GM23248 (cell line): ENCODE measurements around the gene RMC1. TPM values are rescaled to one million over a fixed set of nuclear protein-coding genes. Genes with fewer than 3 reads are reported as not detected.
"Not testable (repeated sequence)": the region's sequence is repeated elsewhere in the genome, so short reads cannot be mapped to it uniquely, and the experiment has no call there.

Experiments
- DNase-seq: peaks from one replicate; pipeline ENCODE4 v3.0.0-alpha.2; 2015
- H2AFZ ChIP-seq: fragments of 200-600 bp; sonication (generic); 2 replicates; pipeline ENCODE4 v1.6.1; 2016; ENCODE audit warnings: antibody characterized with exemption
- H3F3A ChIP-seq: fragments of 200-600 bp; sonication (generic); 2 replicates; pipeline ENCODE4 v1.6.1; 2016; ENCODE audit warnings: mild to moderate bottlenecking, antibody characterized with exemption, mixed run types; ENCODE audit not compliant: insufficient read depth
- H3K27ac ChIP-seq: fragments of 200-600 bp; sonication (generic); 2 replicates; pipeline ENCODE4 v1.5.1; 2016; ENCODE audit warnings: mild to moderate bottlenecking
- H3K27me3 ChIP-seq: fragments of 200-600 bp; sonication (generic); replicated peaks from 2 replicates; pipeline ENCODE4 v1.6.1; 2016; ENCODE audit warnings: mild to moderate bottlenecking; ENCODE audit not compliant: insufficient read depth
- H3K36me3 ChIP-seq: fragments of 200-600 bp; sonication (generic); 2 replicates; pipeline ENCODE4 v1.6.1; 2016; ENCODE audit warnings: low read depth, mild to moderate bottlenecking
- H3K4me1 ChIP-seq: fragments of 200-600 bp; sonication (generic); 2 replicates; pipeline ENCODE4 v1.6.1; 2016; ENCODE audit warnings: mild to moderate bottlenecking; ENCODE audit not compliant: insufficient read depth
- H3K4me2 ChIP-seq: fragments of 200-600 bp; sonication (generic); one replicate; pipeline ENCODE4 v1.6.1; 2016; ENCODE audit warnings: mild to moderate bottlenecking; ENCODE audit not compliant: unreplicated experiment
- H3K4me3 ChIP-seq: fragments of 200-600 bp; sonication (generic); 2 replicates; pipeline ENCODE4 v1.5.1; 2016; ENCODE audit warnings: mild to moderate bottlenecking
- H3K79me2 ChIP-seq: fragments of 200-600 bp; sonication (generic); 2 replicates; pipeline ENCODE4 v1.6.1; 2016; ENCODE audit warnings: mild to moderate bottlenecking; ENCODE audit not compliant: insufficient read depth
- H3K9ac ChIP-seq: fragments of 200-600 bp; sonication (generic); 2 replicates; pipeline ENCODE4 v1.6.1; 2016; ENCODE audit warnings: mild to moderate bottlenecking
- H3K9me2 ChIP-seq: fragments of 200-600 bp; sonication (generic); 2 replicates; pipeline ENCODE4 v1.6.1; 2016; ENCODE audit warnings: mixed run types, mild to moderate bottlenecking, moderate library complexity; ENCODE audit not compliant: insufficient read depth
- H3K9me3 ChIP-seq: fragments of 200-600 bp; sonication (generic); one replicate; pipeline ENCODE4 v1.6.1; 2017; ENCODE audit warnings: low read depth
- H4K20me1 ChIP-seq: fragments of 200-600 bp; sonication (generic); 2 replicates; pipeline ENCODE4 v1.6.0; 2016; ENCODE audit not compliant: insufficient read depth
- EZH2 ChIP-seq: fragments of 200-600 bp; sonication (generic); IDR thresholded peaks from 2 replicates; pipeline ENCODE4 v1.6.1; 2018; ENCODE audit warnings: antibody characterized with exemption, mild to moderate bottlenecking; ENCODE audit not compliant: insufficient read depth, poor library complexity, severe bottlenecking
- EZH2phosphoT487 ChIP-seq: fragments of 200-600 bp; sonication (generic); IDR thresholded peaks from 2 replicates; pipeline ENCODE4 v1.6.1; 2018; ENCODE audit warnings: antibody characterized with exemption, moderate library complexity, mild to moderate bottlenecking, low read depth; ENCODE audit not compliant: insufficient read depth
- WGBS, 2 experiments: methylation state at CpG; one replicate each; pipeline ENCODE4 v1.1.6; 2015 to 2017; ENCODE audit warnings: low lambda C conversion rate in 2 of 2, low coverage in 1 of 2; ENCODE audit errors: missing lambda C conversion rate in 2 of 2; 5-methylcytosine and 5-hydroxymethylcytosine counted together
- in situ Hi-C: fragments of 300-500 bp; cut with MboI; formaldehyde crosslinking; loops from 2 replicates; pipeline ENCODE4 v1.15.0; 2020
- polyA plus RNA-seq: library from polyadenylated mRNA; unstranded; fragments of >200 nt; fragmentation: Nextera tagmentation; extraction: Ambion mirVana; gene quantifications from 2 replicates; pipeline ENCODE4 v1.2.1, GENCODE V29; 2016
- total RNA-seq: library from RNA; depleted of rRNA; stranded (reverse); fragments of >200 nt; shearing (Covaris generic); gene quantifications from 2 replicates; pipeline ENCODE4 v1.2.3, GENCODE V29; 2014

Gene RMC1
- total and polyA plus RNA-seq, 2 experiments from 2014 or later, result 22.1 to 22.8 TPM

GRCh38 chr18:23556145-23556780, 53.0 kb downstream of the RMC1 start:
- no peak for DNase-seq
- no peak for TF ChIP-seq EZH2phosphoT487
- no peak for TF ChIP-seq EZH2
- Histone ChIP-seq H3F3A (no peaks in the 10 kb centered on the region), H2AFZ (no peak overlapping the region), H4K20me1 (no peaks in the 10 kb centered on the region), H3K9me2 (no peaks in the 10 kb centered on the region), H3K4me2 (no peak overlapping the region), H3K36me3 (peaks cover 33% of the 10 kb centered on the region), H3K27ac (no peak overlapping the region), H3K9ac (no peak overlapping the region), H3K9me3 (no peaks in the 10 kb centered on the region), H3K79me2 (no peaks in the 10 kb centered on the region), H3K27me3 (no peaks in the 10 kb centered on the region), H3K4me3 (no peak overlapping the region), H3K4me1 (no peaks in the 10 kb centered on the region)
- in situ Hi-C loops, result no loop called here
- WGBS, 2 experiments, result 97 to 100% methylated on average over 19 of the region's 19 CpGs

GRCh38 chr18:23557511-23557910, 54.2 kb downstream of the RMC1 start:
- H3F3A ChIP-seq, H3K27ac ChIP-seq, H3K27me3 ChIP-seq, in situ Hi-C loops, H2AFZ ChIP-seq, H4K20me1 ChIP-seq, H3K4me1 ChIP-seq, DNase-seq, H3K4me3 ChIP-seq, H3K4me2 ChIP-seq, H3K9me3 ChIP-seq, H3K9me2 ChIP-seq, H3K9ac ChIP-seq, H3K79me2 ChIP-seq: not testable (repeated sequence)
- H3K36me3 ChIP-seq, result peaks cover 34% of the 10 kb centered on the region
- WGBS, 2 experiments, result 98 to 99% methylated on average over 8 of the region's 8 CpGs

- Histone ChIP-seq H3K27me3 (no peaks in the 10 kb centered on the region), H3K9me3 (no peaks in the 10 kb centered on the region), H3K4me2 (no peak overlapping the region), H3K27ac (no peak overlapping the region), H3F3A (peaks cover 5% of the 10 kb centered on the region; the same call in 1 of the 2 replicates), H3K36me3 (peaks cover 38% of the 10 kb centered on the region), H3K79me2 (no peaks in the 10 kb centered on the region), H3K4me3 (no peak overlapping the region), H3K9me2 (no peaks in the 10 kb centered on the region), H4K20me1 (no peaks in the 10 kb centered on the region), H2AFZ (no peak overlapping the region), H3K9ac (no peak overlapping the region), H3K4me1 (peaks cover 7% of the 10 kb centered on the region)
- DNase-seq, result no peak
- 86 to 92% methylated on average over 4 of the region's 4 CpGs for WGBS, 2 experiments
- in situ Hi-C loops, result no loop called here
- TF ChIP-seq EZH2 (no peak), EZH2phosphoT487 (no peak)
Observed at GRCh38 chr18:23560186-23560585, 56.9 kb downstream of the RMC1 start.

GRCh38 chr18:23563377-23564043, 60.2 kb downstream of the RMC1 start:
- Histone ChIP-seq H2AFZ (no peak overlapping the region), H3K79me2 (no peaks in the 10 kb centered on the region), H3K9me3 (no peaks in the 10 kb centered on the region), H3K4me2 (no peak overlapping the region), H3K4me3 (no peak overlapping the region), H3K27me3 (no peaks in the 10 kb centered on the region), H3K4me1 (peaks cover 7% of the 10 kb centered on the region), H3K36me3 (peaks cover 50% of the 10 kb centered on the region), H3F3A (peaks cover 5% of the 10 kb centered on the region; the same call in 1 of the 2 replicates), H3K27ac (0 out of 2 replicates have a peak overlapping the region, but pooled peaks have one; percentile 9), H4K20me1 (no peaks in the 10 kb centered on the region), H3K9me2 (no peaks in the 10 kb centered on the region), H3K9ac (no peak overlapping the region)
- in situ Hi-C loops, result no loop called here
- DNase-seq, result peak; percentile 64
- no peak for TF ChIP-seq EZH2
- TF ChIP-seq EZH2phosphoT487, result no peak
- WGBS, 2 experiments, result 86 to 90% methylated on average over 2 of the region's 2 CpGs
